GM18520 (cell line): ENCODE results near the gene PIP4P1.

ENCODE experiments used
- ATAC-seq: cut with Tn5 transposase; IDR thresholded peaks from one replicate; pipeline ENCODE4 v1.9.1; 2021; ENCODE audit not compliant: unreplicated experiment

PIP4P1 gene

GRCh38 chr14:20412411-20412810 lies 48.8 kb downstream of the PIP4P1 start:
- ATAC-seq = peak; percentile 69

GRCh38 chr14:20409226-20409625 lies 52.0 kb downstream of the PIP4P1 start:
- ATAC-seq = no peak
